Adrenal gland (tissue), 12 donors: ENCODE measurements around the gene TMEM191C. TPM values are rescaled to one million over a fixed set of nuclear protein-coding genes. Genes with fewer than 3 reads are reported as not detected.
A peak's percentile ranks its signal among the peaks of the same experiment; 100 is the strongest.
"Not testable (repeated sequence)": the region's sequence is repeated elsewhere in the genome, so short reads cannot be mapped to it uniquely, and the experiment has no call there.

Experiments used
- DNase-seq, 7 donors: peaks; one replicate each; pipeline ENCODE4 v3.0.0-alpha.2; 2019 to 2020
- H3K27ac ChIP-seq, 5 donors: fragments of 200-600 bp; sonication (generic) in 4 of 5; 1 replicate in 3 of 5; 2 replicates in 2 of 5; pipeline versions ENCODE4 v1.5.1 to v1.8.0; 2016 to 2020; ENCODE audit warnings: mild to moderate bottlenecking in 1 of 5
- H3K27me3 ChIP-seq: fragments of 200-600 bp; 2 replicates; pipeline ENCODE4 v1.8.0; 2021
- H3K36me3 ChIP-seq, 2 donors: fragments of 200-600 bp; replicated peaks in 1 of 2; 1 replicate in 1 of 2; 2 replicates in 1 of 2; pipeline versions ENCODE4 v1.5.1 to v1.8.0; 2018 to 2022
- H3K4me1 ChIP-seq, 2 donors: fragments of 200-600 bp; replicated peaks in 1 of 2; 1 replicate in 1 of 2; 2 replicates in 1 of 2; pipeline versions ENCODE4 v1.5.1 to v1.8.0; 2018 to 2021
- H3K4me3 ChIP-seq, 4 donors: fragments of 200-600 bp; sonication (generic) in 3 of 4; one replicate each; pipeline ENCODE4 v1.5.1; 2016 to 2018
- H3K9me3 ChIP-seq, 3 donors: fragments of 200-600 bp; sonication (generic) in 1 of 3; replicated peaks in 1 of 3; 1 replicate in 2 of 3; 2 replicates in 1 of 3; pipeline versions ENCODE4 v1.5.1 to v1.8.0; 2016 to 2021
- CTCF ChIP-seq, 6 experiments: fragments of 450-650 bp in 4 of 6; fragments of 200-600 bp in 2 of 6; sonication (generic) in 1 of 6; IDR thresholded peaks; 1 replicate in 5 of 6; 2 replicates in 1 of 6; pipeline versions ENCODE4 v1.5.1 to v1.8.0; 2016 to 2021; ENCODE audit warnings: antibody characterized with exemption in 6 of 6, mild to moderate bottlenecking in 2 of 6, moderate library complexity in 1 of 6
- POLR2A ChIP-seq, 2 donors: fragments of 450-650 bp; IDR thresholded peaks; one replicate each; pipeline ENCODE4 v1.6.1; 2017; ENCODE audit warnings: antibody characterized with exemption in 2 of 2, mild to moderate bottlenecking in 2 of 2, moderate library complexity in 1 of 2
- WGBS, 4 donors: extraction: QIAGEN DNeasy Blood & Tissue Kit in 2 of 4; methylation state at CpG; one replicate each; pipeline versions ENCODE4 v1.1.5 to v1.1.7; 2013 to 2017; 5-methylcytosine and 5-hydroxymethylcytosine counted together
- intact Hi-C, 2 donors: fragments of 100-400 bp; cut with DNase I; formaldehyde crosslinking; loops; one replicate each; pipeline versions ENCODE4 v1.14.1 to v1.15.0; 2022 to 2023
- polyA plus RNA-seq, 3 donors: library from polyadenylated mRNA; stranded (reverse); fragments of 200-250 nt in 2 of 3; fragments of 350-450 nt in 1 of 3; fragmentation: Illumina TruSeq in 1 of 3; extraction: RNeasy Lipid Tissue Mini Kit (QIAGEN cat#74804) in 1 of 3; gene quantifications; one replicate each; pipeline ENCODE4 v1.2.3, GENCODE V29; 2013 to 2014
- total RNA-seq, 9 donors: library from RNA; depleted of rRNA in 4 of 9; stranded (reverse); fragments of >200 nt in 4 of 9; fragments of 120-200 nt in 1 of 9; fragmentation: NEBNext Ultra II Directional in 1 of 9; extraction: Animal tissue kit (Norgen Biotek cat#: 25700) in 1 of 9; gene quantifications; one replicate each; pipeline versions ENCODE4 v1.1.0 to v1.2.4, GENCODE V29; 2013 to 2023
- donor health status: healthy with polysubstance abuse.
- donor health status: Bipolar disorder and iron deficiency.
- donor health status: DM: yes; HTN: yes; CAD: no.
- donor health status: DM: no; HTN: no; CAD: no.
- donor health status: DM: no; HTN: no; CAD: no.
- donor health status: DM: yes; HTN: yes; CAD: no.

The TMEM191C gene
- total and polyA plus RNA-seq, 12 donors = 0.14 to 7.7 (median 1.3) TPM; not detected in 2

DNA sequence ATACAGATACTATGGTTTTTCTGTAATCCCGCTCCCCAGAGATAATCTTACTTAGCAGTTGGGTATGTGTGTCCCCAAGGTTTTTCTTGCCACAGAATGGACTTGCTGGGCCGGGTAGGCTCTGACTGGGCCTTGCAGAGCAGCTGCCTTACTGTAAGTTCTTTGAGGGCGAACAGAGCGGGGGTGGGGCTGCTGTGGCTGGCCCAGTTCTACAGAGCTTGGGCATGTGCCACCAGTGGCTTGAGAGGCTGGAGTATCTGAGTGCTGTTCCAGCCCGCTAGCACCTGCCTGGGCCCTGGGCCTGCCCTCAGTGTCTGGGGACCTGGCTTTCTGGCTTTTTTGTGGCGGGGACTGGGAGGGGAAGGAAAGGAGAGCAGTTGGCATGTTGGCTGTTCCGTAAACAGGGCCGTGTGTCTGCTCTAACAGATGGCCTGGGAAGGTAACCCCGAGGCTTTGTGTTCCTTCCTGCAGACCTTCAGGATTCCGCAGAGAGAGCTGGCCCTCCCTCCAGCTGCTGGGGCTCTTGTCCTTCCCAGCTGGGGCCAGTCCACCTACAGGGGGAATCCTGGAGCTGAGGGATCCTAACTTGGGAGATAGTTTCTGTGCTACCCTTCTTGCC lies 27.1 kb upstream of the TMEM191C start:
- H3K9me3 ChIP-seq, H3K4me1 ChIP-seq, H3K27ac ChIP-seq, intact Hi-C loops, H3K4me3 ChIP-seq, DNase-seq, H3K27me3 ChIP-seq, H3K36me3 ChIP-seq: not testable (repeated sequence)
- no CpG with 5 or more reads among the region's 10 CpGs for WGBS, 4 donors

DNA sequence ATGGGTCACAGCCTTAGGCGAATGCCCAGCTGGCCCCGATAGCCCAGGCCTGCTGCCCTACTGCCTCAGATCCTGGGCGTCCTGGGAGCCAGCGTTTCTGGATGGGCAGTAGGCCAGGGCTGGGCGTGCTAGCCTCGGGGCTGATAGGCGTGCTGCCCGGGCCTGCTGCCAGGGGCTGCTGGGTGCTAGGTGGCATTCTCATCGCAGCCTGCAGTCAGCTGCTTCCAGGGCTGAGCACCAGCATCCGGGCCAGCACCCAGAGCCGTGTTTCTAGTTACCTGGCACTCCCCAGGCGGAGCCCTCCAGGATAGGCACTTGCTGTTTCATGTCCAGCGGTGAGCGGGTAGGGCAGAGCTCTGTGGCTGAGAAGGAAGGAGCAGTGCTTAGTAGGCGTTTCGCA lies 26.5 kb upstream of the TMEM191C start:
- intact Hi-C loops = not testable (repeated sequence)

GRCh38 chr22:21441170-21441569 lies 26.0 kb upstream of the TMEM191C start:
- H3K27me3 ChIP-seq, intact Hi-C loops, H3K4me1 ChIP-seq, H3K27ac ChIP-seq, H3K4me3 ChIP-seq, H3K9me3 ChIP-seq: not testable (repeated sequence)
- H3K36me3 ChIP-seq = peaks cover 0 to 13% of the 10 kb centered on the region in 2 donors
- peak in 1 of 7 donors; percentile 10 for DNase-seq
- 85 to 100% (median 92%) methylated on average over 2 of the region's 6 CpGs for WGBS, 4 donors

More for the DNA sequence above, 26.5 kb upstream of the TMEM191C start:
- no CpG with 5 or more reads among the region's 16 CpGs for WGBS, 4 donors
- not testable (repeated sequence) for H3K36me3 ChIP-seq, DNase-seq, H3K27me3 ChIP-seq, H3K4me3 ChIP-seq, H3K27ac ChIP-seq, H3K4me1 ChIP-seq, H3K9me3 ChIP-seq

GRCh38 chr22:21442123-21442522 lies 25.1 kb upstream of the TMEM191C start:
- H3K27ac ChIP-seq, H3K4me3 ChIP-seq, H3K4me1 ChIP-seq, intact Hi-C loops, H3K27me3 ChIP-seq, H3K9me3 ChIP-seq, DNase-seq: not testable (repeated sequence)
- WGBS, 4 donors = no CpG with 5 or more reads among the region's 9 CpGs
- H3K36me3 ChIP-seq = peaks cover 0 to 23% of the 10 kb centered on the region in 2 donors

DNA sequence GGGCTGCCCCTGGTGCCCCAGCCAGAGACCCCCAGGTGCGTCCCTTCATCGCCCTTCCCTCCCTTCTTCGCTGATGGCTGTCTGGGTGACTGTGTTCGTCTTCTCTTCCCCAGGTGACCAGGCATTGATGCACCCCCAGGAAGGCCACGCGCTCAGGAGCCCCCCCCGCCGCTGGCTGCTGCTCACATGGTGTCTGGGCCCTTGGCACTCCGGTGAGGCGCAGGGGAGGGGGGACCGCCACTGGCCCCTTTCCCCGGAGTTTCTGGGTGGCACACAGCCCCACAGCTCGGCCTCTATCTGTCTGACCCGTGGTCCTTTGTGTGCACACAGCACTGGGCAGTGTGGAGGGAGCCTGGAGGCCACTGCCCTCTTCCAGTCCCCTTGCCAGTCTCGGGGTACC lies 24.5 kb upstream of the TMEM191C start:
- H3K9me3 ChIP-seq, H3K27ac ChIP-seq, H3K27me3 ChIP-seq, H3K4me3 ChIP-seq, intact Hi-C loops, H3K4me1 ChIP-seq: not testable (repeated sequence)
- 90% methylated on average over 2 of the region's 15 CpGs; no CpG with 5 or more reads in 3 of the 4 donors for WGBS, 4 donors
- peak in 2 of 7 donors; percentile 16 to 18 for DNase-seq
- H3K36me3 ChIP-seq = peaks cover 0 to 25% of the 10 kb centered on the region in 2 donors

DNA sequence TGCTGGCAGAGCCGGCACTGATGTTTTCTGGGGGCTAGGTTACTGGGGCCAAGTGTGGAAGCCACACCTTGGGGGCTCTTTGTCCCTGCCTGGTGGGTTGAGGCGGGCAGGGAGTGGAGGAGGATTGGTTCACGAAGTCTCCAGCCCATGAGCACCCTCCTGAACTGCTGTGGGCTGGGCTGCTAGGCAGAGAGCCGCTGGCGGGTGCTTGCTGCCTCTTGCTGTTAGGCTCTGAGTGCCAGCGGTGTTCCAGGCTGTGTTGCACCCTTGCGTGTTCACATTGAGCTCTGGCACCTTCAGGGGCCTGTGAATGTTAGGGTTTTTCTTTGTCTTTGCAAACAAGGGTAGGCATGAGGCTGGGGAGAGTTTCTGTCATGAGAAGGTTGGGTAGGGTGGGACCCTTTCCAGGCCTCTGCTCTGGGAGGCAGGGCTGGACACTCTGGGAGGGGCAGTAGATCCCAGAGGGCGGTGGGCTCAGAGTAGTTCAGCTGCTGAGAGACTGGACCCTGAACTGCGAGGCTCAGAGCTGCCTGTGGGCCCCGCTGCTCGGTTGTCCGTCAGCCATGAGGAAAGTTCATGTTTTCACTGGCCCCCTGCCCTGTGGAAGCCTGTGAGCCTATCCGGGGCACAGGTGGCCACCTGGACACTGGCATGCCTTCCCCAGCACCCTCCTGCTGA lies 24.0 kb upstream of the TMEM191C start:
- WGBS, 4 donors = 80 to 98% (median 92%) methylated on average over 1 to 13 of the region's 13 CpGs
- no peaks in the 10 kb centered on the region for H3K27me3 ChIP-seq
- DNase-seq = peak in 3 of 7 donors; percentile 7 to 44 (median 18)
- H3K36me3 ChIP-seq = peaks cover 0 to 25% of the 10 kb centered on the region in 2 donors
- no peak overlapping the region for H3K4me3 ChIP-seq
- no peaks in the 10 kb centered on the region for H3K9me3 ChIP-seq
- no peak overlapping the region for H3K27ac ChIP-seq
- TF ChIP-seq CTCF (IDR thresholded peaks at IDR 0.05) (no peak), POLR2A (IDR thresholded peaks at IDR 0.05) (no peak)
- intact Hi-C loops = no loop called here
- H3K4me1 ChIP-seq = no peaks in the 10 kb centered on the region
